Upper lobe of right lung (tissue), 1 donor: ENCODE results near the gene LRIG3. TPM values are rescaled to one million over a fixed set of nuclear protein-coding genes. Genes with fewer than 3 reads are reported as not detected.

Source experiments
- ATAC-seq: fragments of 200-7000 bp; cut with Tn5 transposase; one replicate; pipeline ENCODE4 v1.9.1; 2020; ENCODE audit warnings: mild to moderate bottlenecking, moderate library complexity
- DNase-seq: peaks from one replicate; pipeline ENCODE4 v3.0.0-alpha.2; 2020
- H3K27ac ChIP-seq: fragments of 200-600 bp; one replicate; pipeline ENCODE4 v1.8.0; 2022
- H3K27me3 ChIP-seq: fragments of 200-600 bp; one replicate; pipeline ENCODE4 v1.8.0; 2022; ENCODE audit warnings: mild to moderate bottlenecking
- H3K36me3 ChIP-seq: fragments of 200-600 bp; one replicate; pipeline ENCODE4 v1.8.0; 2022
- H3K4me1 ChIP-seq: fragments of 200-600 bp; one replicate; pipeline ENCODE4 v1.8.0; 2022
- H3K4me3 ChIP-seq: fragments of 200-600 bp; one replicate; pipeline ENCODE4 v1.8.0; 2022; ENCODE audit warnings: mild to moderate bottlenecking
- H3K9me3 ChIP-seq: fragments of 200-600 bp; one replicate; pipeline ENCODE4 v1.8.0; 2022
- intact Hi-C: fragments of 100-400 bp; cut with DNase I; formaldehyde crosslinking; loops from one replicate; pipeline ENCODE4 v1.11.0; 2022
- total RNA-seq: library from RNA; stranded (reverse); fragmentation: NEBNext Ultra II Directional; extraction: Animal tissue kit (Norgen Biotek cat#: 25700); gene quantifications from one replicate; pipeline ENCODE4 v1.2.1, GENCODE V29; 2021
- TF ChIP-seq, protein P1 (sequence below): fragments of 200-600 bp; IDR thresholded peaks from one replicate; pipeline ENCODE4 v1.8.0; 2022; ENCODE audit warnings: antibody characterized with exemption
- donor health status: DM: no; HTN: yes; CAD: no; lungs with severe emphysema.

The LRIG3 gene
- total RNA-seq, 1 donor from 2014 or later, result 40.5 TPM

DNA sequence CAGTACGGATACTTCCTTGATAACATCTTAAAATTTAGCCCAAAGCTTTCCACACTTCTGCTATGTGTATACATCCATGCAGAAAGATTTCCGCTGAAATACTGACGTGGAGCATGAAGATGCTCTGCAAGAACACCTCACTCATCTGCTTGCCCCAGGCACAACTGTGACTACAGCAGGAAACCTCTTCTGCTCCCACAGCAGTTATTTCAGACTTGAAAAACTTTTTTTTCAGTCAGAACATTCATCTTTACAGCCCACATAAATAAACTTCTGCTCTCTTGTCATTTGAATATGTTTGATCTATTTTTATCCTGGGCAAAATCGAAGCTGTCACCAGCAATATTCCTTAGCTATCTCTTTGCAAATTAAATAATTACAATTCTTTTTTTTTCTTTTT lies 6.8 kb upstream of the LRIG3 start:
- TF ChIP-seq, protein P1, sequence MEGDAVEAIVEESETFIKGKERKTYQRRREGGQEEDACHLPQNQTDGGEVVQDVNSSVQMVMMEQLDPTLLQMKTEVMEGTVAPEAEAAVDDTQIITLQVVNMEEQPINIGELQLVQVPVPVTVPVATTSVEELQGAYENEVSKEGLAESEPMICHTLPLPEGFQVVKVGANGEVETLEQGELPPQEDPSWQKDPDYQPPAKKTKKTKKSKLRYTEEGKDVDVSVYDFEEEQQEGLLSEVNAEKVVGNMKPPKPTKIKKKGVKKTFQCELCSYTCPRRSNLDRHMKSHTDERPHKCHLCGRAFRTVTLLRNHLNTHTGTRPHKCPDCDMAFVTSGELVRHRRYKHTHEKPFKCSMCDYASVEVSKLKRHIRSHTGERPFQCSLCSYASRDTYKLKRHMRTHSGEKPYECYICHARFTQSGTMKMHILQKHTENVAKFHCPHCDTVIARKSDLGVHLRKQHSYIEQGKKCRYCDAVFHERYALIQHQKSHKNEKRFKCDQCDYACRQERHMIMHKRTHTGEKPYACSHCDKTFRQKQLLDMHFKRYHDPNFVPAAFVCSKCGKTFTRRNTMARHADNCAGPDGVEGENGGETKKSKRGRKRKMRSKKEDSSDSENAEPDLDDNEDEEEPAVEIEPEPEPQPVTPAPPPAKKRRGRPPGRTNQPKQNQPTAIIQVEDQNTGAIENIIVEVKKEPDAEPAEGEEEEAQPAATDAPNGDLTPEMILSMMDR, result no peak

DNA sequence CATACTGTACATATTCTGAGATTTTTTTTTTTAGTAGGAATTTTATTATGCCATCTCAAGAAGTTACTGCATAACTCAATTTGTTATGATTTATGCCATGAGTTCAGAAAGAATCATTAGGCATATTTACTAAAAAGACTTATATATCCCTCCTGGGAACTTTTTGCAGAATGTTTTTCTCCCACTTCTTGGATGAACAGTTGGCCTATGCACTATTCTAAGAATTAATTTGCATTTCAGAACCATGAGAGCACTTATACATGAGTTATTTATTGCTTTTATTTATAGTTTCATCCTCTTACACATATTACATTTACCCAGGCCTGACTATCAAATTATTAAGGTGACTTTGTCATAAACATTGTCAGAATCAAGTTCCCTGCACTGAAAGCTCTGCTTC lies 6.3 kb upstream of the LRIG3 start:
- ATAC-seq, result no peak
- H3K27ac ChIP-seq, result no peak overlapping the region

More for the DNA sequence above, 6.8 kb upstream of the LRIG3 start:
- H3K4me1 ChIP-seq, result peaks cover 4% of the 10 kb centered on the region
- ATAC-seq (no peak), DNase-seq (no peak)
- no peaks in the 10 kb centered on the region for H3K9me3 ChIP-seq
- H3K4me3 ChIP-seq, result no peak overlapping the region
- H3K27me3 ChIP-seq, result no peaks in the 10 kb centered on the region
- intact Hi-C loops, result no loop called here
- no peak overlapping the region for H3K27ac ChIP-seq
- no peaks in the 10 kb centered on the region for H3K36me3 ChIP-seq

DNA sequence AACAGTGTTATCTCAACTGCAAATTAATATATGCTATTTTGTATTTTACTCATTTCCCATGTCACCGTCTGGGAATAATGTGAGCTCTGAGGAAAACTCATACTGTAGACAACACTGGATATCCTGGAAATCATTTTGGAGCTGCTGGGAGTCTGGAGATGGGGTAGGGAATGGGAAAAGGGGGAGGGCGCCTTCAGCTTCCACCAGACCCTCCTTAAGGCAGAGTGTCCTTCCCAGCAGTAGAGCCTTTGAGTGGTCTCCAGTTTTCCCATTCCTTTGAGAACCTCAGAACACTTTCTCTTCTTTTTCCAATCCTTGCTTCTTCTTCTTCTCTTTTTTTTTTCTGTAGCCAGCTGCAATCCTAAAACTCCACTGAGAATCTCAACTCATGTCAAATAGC lies 5.4 kb upstream of the LRIG3 start:
- no peaks in the 10 kb centered on the region for H3K36me3 ChIP-seq
- no peak for ATAC-seq
- no peaks in the 10 kb centered on the region for H3K27me3 ChIP-seq
- H3K4me1 ChIP-seq, result peaks cover 4% of the 10 kb centered on the region
- no peak overlapping the region for H3K27ac ChIP-seq
- no peak for DNase-seq
- no peaks in the 10 kb centered on the region for H3K9me3 ChIP-seq
- no peak overlapping the region for H3K4me3 ChIP-seq
- TF ChIP-seq, protein P1, result no peak
- intact Hi-C loops, result no loop called here

More for the DNA sequence above, 6.3 kb upstream of the LRIG3 start:
- intact Hi-C loops, result no loop called here
- TF ChIP-seq, protein P1, result no peak
- no peak for DNase-seq
- peaks cover 4% of the 10 kb centered on the region for H3K4me1 ChIP-seq
- H3K9me3 ChIP-seq, result no peaks in the 10 kb centered on the region
- no peak overlapping the region for H3K4me3 ChIP-seq
- H3K36me3 ChIP-seq, result no peaks in the 10 kb centered on the region
- no peaks in the 10 kb centered on the region for H3K27me3 ChIP-seq

DNA sequence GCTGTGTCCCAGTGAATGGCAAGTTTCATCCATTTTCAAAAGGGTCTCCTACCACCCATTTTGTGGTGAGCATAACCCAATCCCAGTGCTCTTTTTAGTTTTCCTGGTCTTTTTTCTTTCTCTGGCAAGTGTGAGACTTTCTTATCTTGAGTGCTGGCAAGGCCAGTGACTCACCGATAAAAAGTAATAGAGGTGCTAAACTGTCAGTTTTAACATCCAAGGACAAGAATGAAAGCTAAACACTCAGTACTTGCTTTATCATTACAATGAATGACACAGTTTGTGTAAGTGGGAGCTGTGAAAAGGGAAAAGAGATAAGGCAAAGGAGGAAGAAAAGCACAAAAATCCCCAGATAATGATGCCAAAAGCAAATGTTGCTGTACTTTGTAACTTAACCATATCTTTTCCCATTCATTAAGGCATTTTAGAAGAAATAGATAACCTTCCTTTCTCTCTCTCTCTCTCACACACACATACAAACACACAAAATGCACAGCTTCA lies 4.9 kb upstream of the LRIG3 start:
- no peak for DNase-seq
- TF ChIP-seq, protein P1, result no peak
- intact Hi-C loops, result no loop called here
- no peak overlapping the region for H3K27ac ChIP-seq
- no peaks in the 10 kb centered on the region for H3K9me3 ChIP-seq
- no peaks in the 10 kb centered on the region for H3K27me3 ChIP-seq
- no peak overlapping the region for H3K4me3 ChIP-seq
- no peaks in the 10 kb centered on the region for H3K36me3 ChIP-seq
- peaks cover 4% of the 10 kb centered on the region for H3K4me1 ChIP-seq
- ATAC-seq, result peak; percentile 21

DNA sequence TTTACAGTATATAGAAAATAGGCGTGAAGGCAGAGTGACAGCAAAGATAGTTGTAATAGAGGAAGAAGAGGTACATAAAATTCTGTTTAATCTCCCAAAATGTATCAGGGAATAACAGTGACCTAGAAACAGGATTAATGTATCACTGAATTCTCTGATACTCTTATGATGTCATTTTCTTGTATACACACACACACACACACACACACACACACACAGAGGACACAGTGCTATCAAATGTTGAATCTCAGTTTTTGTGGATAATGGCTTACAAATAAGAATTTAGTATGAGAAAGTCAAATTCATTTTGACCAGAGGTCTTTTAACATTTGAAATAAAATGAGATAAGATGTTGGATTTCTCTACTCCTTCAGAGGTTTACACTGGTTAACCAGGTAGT lies 4.3 kb upstream of the LRIG3 start:
- no peaks in the 10 kb centered on the region for H3K36me3 ChIP-seq
- intact Hi-C loops, result no loop called here
- DNase-seq, result no peak
- TF ChIP-seq, protein P1, result no peak
- H3K4me3 ChIP-seq, result no peak overlapping the region
- H3K27me3 ChIP-seq, result no peaks in the 10 kb centered on the region
- no peak for ATAC-seq
- no peaks in the 10 kb centered on the region for H3K9me3 ChIP-seq
- H3K4me1 ChIP-seq, result peaks cover 4% of the 10 kb centered on the region
- H3K27ac ChIP-seq, result no peak overlapping the region

DNA sequence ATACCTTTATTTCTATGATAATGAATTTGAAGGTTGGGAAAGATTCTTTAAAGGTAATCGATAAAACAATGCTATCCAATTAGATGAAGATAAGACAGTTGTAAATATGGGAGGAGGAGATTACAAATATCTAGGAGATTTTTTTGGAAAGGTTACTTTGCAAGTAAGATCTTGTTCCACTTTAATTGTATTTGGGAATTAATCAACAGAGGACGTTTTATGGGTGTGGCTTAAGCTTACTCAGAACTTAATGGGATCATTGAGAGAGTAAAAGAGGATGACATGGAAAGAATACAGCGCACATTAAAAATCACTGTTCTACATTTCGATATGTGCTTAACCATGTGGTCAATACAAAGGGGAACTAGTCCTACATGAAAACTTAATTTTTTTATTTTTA lies 3.5 kb upstream of the LRIG3 start:
- Histone ChIP-seq H3K27me3 (no peaks in the 10 kb centered on the region), H3K27ac (no peak overlapping the region), H3K9me3 (no peaks in the 10 kb centered on the region), H3K36me3 (no peaks in the 10 kb centered on the region), H3K4me3 (no peak overlapping the region), H3K4me1 (peaks cover 4% of the 10 kb centered on the region)
- TF ChIP-seq, protein P1, result no peak
- intact Hi-C loops, result no loop called here
- DNase-seq (no peak), ATAC-seq (no peak)
